ENCODE measurements around the gene KHSRP. TPM values are rescaled to one million over a fixed set of nuclear protein-coding genes. Genes with fewer than 3 reads are reported as not detected.
"Not testable (repeated sequence)": the region's sequence is repeated elsewhere in the genome, so short reads cannot be mapped to it uniquely, and the experiment has no call there.

The KHSRP gene
- total RNA-seq, 2 experiments from 2014 or later: 366 to 370 TPM

- ChIA-PET CTCF (interaction anchor here (1.0 to 1.7 kb wide), 2 partner anchors 18 to 39 kb away, joined by 3 to 5 read pairs; partner anchors contain the start of gene ALKBH7), POLR2A (interaction anchor here (1.1 to 3.3 kb wide), 6 partner anchors 9 to 33 kb away, joined by 3 to 17 read pairs (median 4); partner anchors contain the start of gene GTF2F1)
- Mint-ChIP-seq H3K36me3 (ENCODE audit: low read depth) (peaks cover 18% of the 10 kb centered on the region), H3K4me3 (no peak overlapping the region), H3K27me3 (no peaks in the 10 kb centered on the region), H3K4me1 (ENCODE audit: low read depth) (no peaks in the 10 kb centered on the region), H3K27ac (no peak overlapping the region), H3K9me3 (no peaks in the 10 kb centered on the region)
- ATAC-seq (peak; percentile 17), DNase-seq (no peak)
- no peak for TF ChIP-seq CTCF (IDR thresholded peaks at IDR 0.05)
- intact Hi-C loops (cut with micrococcal nuclease): no loop called here
Observed at GRCh38 chr19:6412061-6412446, 12.6 kb downstream of the KHSRP start.

- no peak overlapping the region for H3K4me3 Mint-ChIP-seq
- H3K9me3 Mint-ChIP-seq: no peaks in the 10 kb centered on the region
- ChIA-PET POLR2A (no interaction called here), CTCF (no interaction called here)
- no peak overlapping the region for H3K27ac Mint-ChIP-seq
- TF ChIP-seq CTCF (IDR thresholded peaks at IDR 0.05): no peak
- intact Hi-C loops (cut with micrococcal nuclease): no loop called here
- no peaks in the 10 kb centered on the region for H3K27me3 Mint-ChIP-seq
- DNase-seq (no peak), ATAC-seq (no peak)
- H3K4me1 Mint-ChIP-seq (ENCODE audit: low read depth): no peaks in the 10 kb centered on the region
- H3K36me3 Mint-ChIP-seq (ENCODE audit: low read depth): peaks cover 8% of the 10 kb centered on the region
Observed at GRCh38 chr19:6409346-6409745, 15.3 kb downstream of the KHSRP start.

GRCh38 chr19:6406401-6406800 lies 18.2 kb downstream of the KHSRP start:
- Mint-ChIP-seq H3K4me1 (ENCODE audit: low read depth) (no peaks in the 10 kb centered on the region), H3K36me3 (ENCODE audit: low read depth) (no peaks in the 10 kb centered on the region), H3K27me3 (no peaks in the 10 kb centered on the region), H3K27ac (no peak overlapping the region), H3K9me3 (no peaks in the 10 kb centered on the region), H3K4me3 (no peak overlapping the region)
- ChIA-PET POLR2A (interaction anchor here (1.5 kb wide), 1 partner anchor 19 kb away, joined by 4 read pairs; the partner anchor contains the start of gene KHSRP), CTCF (no interaction called here)
- DNase-seq: no peak
- intact Hi-C loops (cut with micrococcal nuclease): no loop called here
- no peak for TF ChIP-seq CTCF (IDR thresholded peaks at IDR 0.05)
- ATAC-seq: no peak

GRCh38 chr19:6402837-6403608 lies 21.6 kb downstream of the KHSRP start:
- DNase-seq (no peak), ATAC-seq (no peak)
- POLR2A ChIA-PET: interaction anchor here (1.6 to 1.9 kb wide), 3 partner anchors 9 to 18 kb away, joined by 4 to 8 read pairs (median 5); no protein-coding TSS in a partner anchor
- Mint-ChIP-seq H3K27ac (no peak overlapping the region), H3K36me3 (ENCODE audit: low read depth) (no peaks in the 10 kb centered on the region), H3K27me3 (no peaks in the 10 kb centered on the region), H3K4me1 (ENCODE audit: low read depth) (no peaks in the 10 kb centered on the region), H3K4me3 (no peak overlapping the region), H3K9me3 (no peaks in the 10 kb centered on the region)
- no peak for TF ChIP-seq CTCF (IDR thresholded peaks at IDR 0.05)
- CTCF ChIA-PET: no interaction called here
- intact Hi-C loops (cut with micrococcal nuclease): no loop called here

- ChIA-PET CTCF (no interaction called here), POLR2A (interaction anchor here (0.8 to 1.7 kb wide), 2 partner anchors 10 to 19 kb away, joined by 3 to 4 read pairs; no protein-coding TSS in a partner anchor)
- no peak overlapping the region for H3K4me3 Mint-ChIP-seq
- DNase-seq (no peak), ATAC-seq (no peak)
- H3K36me3 Mint-ChIP-seq (ENCODE audit: low read depth): no peaks in the 10 kb centered on the region
- H3K27ac Mint-ChIP-seq: no peak overlapping the region
- H3K27me3 Mint-ChIP-seq: no peaks in the 10 kb centered on the region
- H3K4me1 Mint-ChIP-seq (ENCODE audit: low read depth): no peaks in the 10 kb centered on the region
- H3K9me3 Mint-ChIP-seq: no peaks in the 10 kb centered on the region
- intact Hi-C loops (cut with micrococcal nuclease): no loop called here
- TF ChIP-seq CTCF (IDR thresholded peaks at IDR 0.05): no peak
Observed at GRCh38 chr19:6402058-6402457, 22.6 kb downstream of the KHSRP start.

- H3K27me3 Mint-ChIP-seq; H3K4me1 Mint-ChIP-seq (ENCODE audit: low read depth); H3K9me3 Mint-ChIP-seq; CTCF ChIA-PET; DNase-seq; H3K27ac Mint-ChIP-seq; ATAC-seq; intact Hi-C loops (cut with micrococcal nuclease); H3K4me3 Mint-ChIP-seq; H3K36me3 Mint-ChIP-seq (ENCODE audit: low read depth): not testable (repeated sequence)
- POLR2A ChIA-PET: interaction anchor here (0.9 kb wide), 1 partner anchor 20 kb away, joined by 4 read pairs; no protein-coding TSS in a partner anchor
Observed at GRCh38 chr19:6400062-6400944, 24.3 kb downstream of the KHSRP start.

Measured in activated CD8-positive, alpha-beta T cell treated with anti-CD3 and anti-CD28 coated beads for 36 hours (primary cell).